Activated CD4-positive, CD25-positive, alpha-beta regulatory T cell treated with anti-CD3 and anti-CD28 coated beads, Interleukin-2, amount 50 U/mL, for 24 hours (primary cell): ENCODE measurements around the gene DTX4.

ENCODE experiments used
- ATAC-seq, 2 donors: fragments of 150-1000 bp; cut with Tn5 transposase; one replicate each; pipeline ENCODE4 v1.10.0; 2021; ENCODE audit warnings: mild to moderate bottlenecking in 1 of 2, moderate library complexity in 1 of 2

Gene DTX4

GRCh38 chr11:59173080-59173963 is 1.4 kb downstream of the DTX4 start:
- ATAC-seq = no peak

- no peak for ATAC-seq
These were observed 2.2 kb downstream of the DTX4 start for GRCh38 chr11:59173964-59174663.

DNA sequence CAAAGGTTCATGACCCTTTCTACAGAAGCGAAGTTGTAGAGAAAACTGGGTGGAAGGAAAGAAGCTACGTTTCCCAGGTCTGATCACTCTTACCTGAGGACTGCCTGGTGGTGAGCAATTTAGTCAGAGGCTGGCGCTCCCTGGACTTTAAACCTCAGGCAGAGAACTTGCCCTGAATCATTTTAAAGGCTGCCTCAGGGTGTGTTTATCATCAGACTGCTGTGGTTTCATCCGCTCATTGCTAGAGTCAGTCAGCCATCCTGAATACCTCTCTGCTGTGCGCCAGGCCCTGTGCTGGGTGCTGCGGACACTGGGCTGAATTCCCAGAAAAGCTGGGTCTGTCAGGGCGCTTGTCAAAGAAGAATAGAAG is 2.7 kb downstream of the DTX4 start:
- no peak for ATAC-seq

- ATAC-seq = no peak
These were observed 3.2 kb downstream of the DTX4 start for GRCh38 chr11:59175091-59175501.

- no peak for ATAC-seq
These were observed 4.4 kb downstream of the DTX4 start for GRCh38 chr11:59176330-59176729.

- no peak for ATAC-seq
These were observed 6.5 kb downstream of the DTX4 start for GRCh38 chr11:59178402-59178801.

- no peak for ATAC-seq
These were observed 7.2 kb downstream of the DTX4 start for GRCh38 chr11:59179121-59179520.

DNA sequence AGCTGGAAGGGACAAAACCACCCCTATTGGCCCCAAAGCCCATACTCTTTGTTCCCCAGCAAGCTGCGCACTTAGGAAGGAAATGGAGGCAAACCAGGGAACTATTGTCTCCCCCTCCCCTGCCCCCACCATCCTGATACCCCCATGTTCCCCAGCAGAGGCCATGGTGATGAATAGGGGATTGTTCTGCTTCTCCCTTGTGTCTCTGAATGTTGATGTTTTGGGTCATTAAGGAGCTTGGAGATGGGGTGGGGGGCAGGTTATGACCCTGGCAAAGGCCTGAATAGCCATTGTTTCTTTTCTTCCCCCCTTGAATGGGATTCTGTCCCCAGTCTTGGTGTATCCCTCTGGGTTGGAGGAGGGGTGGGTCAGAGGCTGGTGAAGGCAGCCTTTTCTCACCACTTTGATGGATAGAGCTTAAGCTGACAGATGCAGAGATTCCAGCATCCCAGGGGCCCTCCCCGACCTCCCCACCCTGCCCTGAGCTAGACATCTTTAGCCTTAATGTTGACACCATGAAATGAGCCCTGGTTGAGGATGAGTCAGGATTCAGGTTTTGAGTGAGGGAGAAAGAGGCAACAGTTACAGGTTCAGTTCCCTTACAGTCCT is 8.3 kb downstream of the DTX4 start:
- no peak for ATAC-seq

- ATAC-seq = no peak
These were observed 9.0 kb downstream of the DTX4 start for GRCh38 chr11:59180907-59181306.

GRCh38 chr11:59181746-59182456 is 10.0 kb downstream of the DTX4 start:
- no peak for ATAC-seq

- ATAC-seq = no peak
These were observed 10.7 kb downstream of the DTX4 start for GRCh38 chr11:59182457-59183151.

DNA sequence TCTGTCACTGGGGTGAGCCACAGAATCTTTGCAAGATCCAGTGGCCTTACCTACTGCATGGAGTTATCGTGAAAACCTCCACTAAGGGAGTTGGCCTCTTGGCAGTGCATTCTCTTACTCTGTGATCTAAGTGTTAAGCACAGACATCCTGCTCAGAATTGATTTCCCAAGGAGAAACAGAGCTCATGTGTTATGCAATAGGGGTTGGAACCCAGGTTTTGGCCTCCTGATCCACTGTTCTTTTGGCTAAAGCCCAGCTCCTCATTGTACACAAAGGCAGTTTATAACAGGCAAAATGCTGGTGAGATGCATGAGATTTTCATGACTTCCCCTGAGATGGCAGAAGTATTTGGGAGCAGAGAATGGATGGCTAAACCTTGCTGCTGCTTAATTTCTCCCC is 11.8 kb downstream of the DTX4 start:
- ATAC-seq = no peak

GRCh38 chr11:59184691-59185339 is 12.9 kb downstream of the DTX4 start:
- ATAC-seq = no peak

- no peak for ATAC-seq
These were observed 13.5 kb downstream of the DTX4 start for GRCh38 chr11:59185386-59185945.

DNA sequence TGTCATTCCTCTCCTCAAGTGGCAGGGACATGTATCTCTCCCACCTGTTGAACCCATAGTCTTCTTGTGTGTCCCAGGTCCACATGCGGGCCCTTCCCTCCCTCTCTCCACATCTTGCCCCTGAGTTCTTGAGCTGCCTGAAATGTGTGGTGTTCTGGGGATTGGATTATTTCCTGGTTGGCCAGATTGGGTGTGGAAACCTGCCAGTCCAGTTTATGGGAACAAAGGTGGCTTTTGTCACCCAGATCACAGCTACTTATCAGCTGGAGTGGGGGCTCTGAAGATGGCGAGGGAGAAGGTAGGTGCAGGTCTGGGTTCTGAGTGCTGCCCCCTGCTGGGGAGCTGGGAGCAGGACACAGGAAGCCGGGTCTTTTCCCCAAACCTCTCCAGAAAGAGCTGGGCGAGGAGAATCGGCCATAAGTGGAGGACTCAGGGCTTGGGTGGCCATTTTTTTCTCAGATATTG is 14.2 kb downstream of the DTX4 start:
- peak; percentile 33 to 61 for ATAC-seq

- no peak for ATAC-seq
These were observed 15.1 kb downstream of the DTX4 start for GRCh38 chr11:59187035-59187434.

- no peak for ATAC-seq
These were observed 15.7 kb downstream of the DTX4 start for GRCh38 chr11:59187587-59187986.

GRCh38 chr11:59188954-59189353 is 17.0 kb downstream of the DTX4 start:
- ATAC-seq = no peak

DNA sequence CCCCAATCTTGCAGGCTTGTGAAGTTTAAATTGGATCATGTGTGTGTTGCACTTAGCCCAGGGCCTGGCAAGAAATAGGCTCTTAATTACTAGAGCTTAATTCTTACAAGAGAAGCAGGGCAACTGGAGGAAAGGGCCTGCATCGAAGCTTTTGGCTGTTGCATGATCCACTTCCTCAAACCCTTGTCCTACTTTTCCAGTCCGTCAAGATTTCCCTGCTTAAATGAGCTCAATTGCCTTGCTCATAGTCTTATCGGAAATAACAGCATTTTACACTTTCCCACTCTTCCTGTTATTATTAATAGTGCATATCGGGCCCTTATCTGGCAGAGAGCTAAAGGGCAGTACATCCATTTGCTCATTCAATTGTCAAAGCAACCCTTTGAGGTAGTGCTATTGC is 18.1 kb downstream of the DTX4 start:
- ATAC-seq = no peak

DNA sequence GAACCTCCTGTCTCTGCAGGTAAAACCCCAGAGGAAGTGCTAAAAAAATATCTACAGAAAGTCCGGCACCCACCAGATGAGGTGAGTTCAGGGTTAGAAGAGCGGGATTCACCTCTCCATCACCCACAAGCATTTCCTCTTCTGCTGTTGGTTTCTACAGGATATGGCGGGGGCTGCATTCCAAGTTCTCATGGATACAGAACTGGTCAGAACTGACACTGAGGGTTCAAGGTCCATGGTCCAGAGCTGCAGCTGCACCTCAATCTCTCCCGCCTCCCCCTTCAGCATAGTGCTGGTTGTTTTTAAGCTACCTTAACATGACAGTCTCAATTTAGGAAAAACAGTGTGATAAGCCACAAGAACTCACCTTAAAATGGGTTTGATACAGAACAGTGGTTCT is 19.2 kb downstream of the DTX4 start:
- ATAC-seq = no peak

DNA sequence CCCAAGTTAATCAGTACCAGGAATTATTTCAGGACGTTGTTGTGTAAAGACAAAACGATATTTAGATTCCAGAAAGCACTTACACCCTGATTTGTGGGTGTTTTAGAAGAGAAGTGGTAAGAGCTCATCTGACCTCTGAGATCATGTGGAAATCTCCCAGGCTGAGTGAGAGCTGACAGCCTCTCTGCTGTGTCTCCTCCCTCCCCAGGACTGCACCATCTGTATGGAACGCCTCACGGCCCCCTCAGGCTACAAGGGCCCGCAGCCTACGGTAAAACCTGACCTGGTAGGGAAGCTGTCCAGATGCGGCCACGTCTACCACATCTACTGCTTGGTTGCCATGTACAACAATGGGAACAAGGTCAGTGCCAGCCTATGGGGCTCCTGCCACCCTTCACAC is 20.0 kb downstream of the DTX4 start:
- no peak for ATAC-seq
